Hepatocyte (in vitro differentiated cells): ENCODE measurements around the gene ZNF681. TPM values are rescaled to one million over a fixed set of nuclear protein-coding genes. Genes with fewer than 3 reads are reported as not detected.

Source experiments
- DNase-seq: peaks from one replicate; pipeline ENCODE4 v3.0.0-alpha.2; 2016; ENCODE audit warnings: low spot score
- H2AFZ ChIP-seq: fragments of 200-600 bp; sonication (generic); 2 replicates; pipeline ENCODE4 v1.6.0; 2016; ENCODE audit warnings: antibody characterized with exemption, mild to moderate bottlenecking
- H3K27ac ChIP-seq: fragments of 200-600 bp; sonication (generic); 2 replicates; pipeline ENCODE4 v1.5.1; 2016; ENCODE audit warnings: mild to moderate bottlenecking
- H3K27me3 ChIP-seq: fragments of 200-600 bp; sonication (generic); 2 replicates; pipeline ENCODE4 v1.6.1; 2016
- H3K36me3 ChIP-seq: fragments of 200-600 bp; sonication (generic); replicated peaks from 2 replicates; pipeline ENCODE4 v1.5.1; 2016; ENCODE audit warnings: low read depth; ENCODE audit not compliant: insufficient read depth
- H3K4me1 ChIP-seq: fragments of 200-600 bp; sonication (generic); 2 replicates; pipeline ENCODE4 v1.5.1; 2016; ENCODE audit warnings: mild to moderate bottlenecking, moderate library complexity; ENCODE audit not compliant: insufficient read depth
- H3K4me2 ChIP-seq: fragments of 200-600 bp; sonication (generic); 2 replicates; pipeline ENCODE4 v1.6.0; 2016
- H3K4me3 ChIP-seq: fragments of 200-600 bp; sonication (generic); 2 replicates; pipeline ENCODE4 v1.5.1; 2016; ENCODE audit warnings: mild to moderate bottlenecking
- H3K79me2 ChIP-seq: fragments of 200-600 bp; sonication (generic); 2 replicates; pipeline ENCODE4 v1.6.0; 2017; ENCODE audit warnings: mild to moderate bottlenecking
- H3K9me2 ChIP-seq: fragments of 200-600 bp; sonication (generic); replicated peaks from 2 replicates; pipeline ENCODE4 v1.6.0; 2017; ENCODE audit warnings: mild to moderate bottlenecking; ENCODE audit not compliant: insufficient read depth
- H3K9me3 ChIP-seq: fragments of 200-600 bp; sonication (generic); 2 replicates; pipeline ENCODE4 v1.5.1; 2016; ENCODE audit warnings: low read depth, mild to moderate bottlenecking
- H4K20me1 ChIP-seq: fragments of 200-600 bp; sonication (generic); 2 replicates; pipeline ENCODE4 v1.6.0; 2016; ENCODE audit warnings: mild to moderate bottlenecking; ENCODE audit not compliant: insufficient read depth, poor library complexity, severe bottlenecking
- CTCF ChIP-seq: fragments of 200-600 bp; sonication (generic); IDR thresholded peaks from 2 replicates; pipeline ENCODE4 v1.5.1; 2016; ENCODE audit warnings: antibody characterized with exemption, mild to moderate bottlenecking; ENCODE audit not compliant: poor library complexity
- EZH2 ChIP-seq: fragments of 200-600 bp; sonication (generic); IDR thresholded peaks from 2 replicates; pipeline ENCODE4 v1.6.1; 2016; ENCODE audit warnings: antibody characterized with exemption, mild to moderate bottlenecking, borderline replicate concordance
- EZH2phosphoT487 ChIP-seq: fragments of 200-600 bp; sonication (generic); IDR thresholded peaks from one replicate; pipeline ENCODE4 v1.6.1; 2018; ENCODE audit warnings: antibody characterized with exemption, mild to moderate bottlenecking, low read depth, moderate library complexity; ENCODE audit not compliant: unreplicated experiment, severe bottlenecking
- WGBS: methylation state at CpG from one replicate; pipeline ENCODE4 v1.1.6; 2016; ENCODE audit warnings: low lambda C conversion rate; ENCODE audit errors: missing lambda C conversion rate; 5-methylcytosine and 5-hydroxymethylcytosine counted together
- polyA plus RNA-seq: library from polyadenylated mRNA; unstranded; fragments of >200 nt; fragmentation: Nextera tagmentation; extraction: Ambion mirVana; gene quantifications from 2 replicates; pipeline ENCODE4 v1.2.1, GENCODE V29; 2016
- total RNA-seq: library from RNA; depleted of rRNA; stranded (reverse); fragments of >200 nt; gene quantifications from 2 replicates; pipeline ENCODE4 v1.2.3, GENCODE V29; 2014

The ZNF681 gene
- total and polyA plus RNA-seq, 2 experiments from 2014 or later: 0.74 to 5.9 TPM

- H3K4me2 ChIP-seq: peak overlapping the region; percentile 44
- 70% methylated on average over 1 of the region's 1 CpG for WGBS
- DNase-seq: no peak
- no peak overlapping the region for H2AFZ ChIP-seq
- H3K79me2 ChIP-seq: peaks cover 47% of the 10 kb centered on the region
- H3K4me1 ChIP-seq: no peaks in the 10 kb centered on the region
- H3K9me3 ChIP-seq: peaks cover 7% of the 10 kb centered on the region
- peak overlapping the region; percentile 40 for H3K27ac ChIP-seq
- H3K4me3 ChIP-seq: no peak overlapping the region
- no peaks in the 10 kb centered on the region for H4K20me1 ChIP-seq
- TF ChIP-seq EZH2: no peak
- no peak for TF ChIP-seq CTCF
- TF ChIP-seq EZH2phosphoT487: no peak
- no peaks in the 10 kb centered on the region for H3K36me3 ChIP-seq
- H3K9me2 ChIP-seq: no peaks in the 10 kb centered on the region
- no peaks in the 10 kb centered on the region for H3K27me3 ChIP-seq
These were observed 43.1 kb upstream of the ZNF681 start for GRCh38 chr19:23801803-23802202.

GRCh38 chr19:23800868-23801267 lies 42.2 kb upstream of the ZNF681 start:
- H3K27me3 ChIP-seq: no peaks in the 10 kb centered on the region
- no peak overlapping the region for H3K4me2 ChIP-seq
- H4K20me1 ChIP-seq: no peaks in the 10 kb centered on the region
- DNase-seq: no peak
- peaks cover 14% of the 10 kb centered on the region for H3K9me3 ChIP-seq
- H3K79me2 ChIP-seq: peaks cover 57% of the 10 kb centered on the region
- H3K36me3 ChIP-seq: no peaks in the 10 kb centered on the region
- no peaks in the 10 kb centered on the region for H3K9me2 ChIP-seq
- no peak overlapping the region for H2AFZ ChIP-seq
- H3K4me1 ChIP-seq: no peaks in the 10 kb centered on the region
- TF ChIP-seq CTCF (no peak), EZH2phosphoT487 (no peak), EZH2 (no peak)
- H3K27ac ChIP-seq: no peak overlapping the region
- H3K4me3 ChIP-seq: no peak overlapping the region

GRCh38 chr19:23800271-23800670 lies 41.6 kb upstream of the ZNF681 start:
- no peak overlapping the region for H3K4me2 ChIP-seq
- 97% methylated on average over 3 of the region's 3 CpGs for WGBS
- TF ChIP-seq CTCF: no peak
- TF ChIP-seq EZH2: no peak
- TF ChIP-seq EZH2phosphoT487: no peak
- no peak overlapping the region for H3K27ac ChIP-seq
- no peaks in the 10 kb centered on the region for H3K36me3 ChIP-seq
- no peak overlapping the region for H2AFZ ChIP-seq
- peaks cover 62% of the 10 kb centered on the region for H3K79me2 ChIP-seq
- H3K4me1 ChIP-seq: no peaks in the 10 kb centered on the region
- H4K20me1 ChIP-seq: no peaks in the 10 kb centered on the region
- H3K9me2 ChIP-seq: no peaks in the 10 kb centered on the region
- H3K27me3 ChIP-seq: no peaks in the 10 kb centered on the region
- H3K4me3 ChIP-seq: no peak overlapping the region
- H3K9me3 ChIP-seq: peaks cover 19% of the 10 kb centered on the region
- DNase-seq: no peak

- no peaks in the 10 kb centered on the region for H4K20me1 ChIP-seq
- no peaks in the 10 kb centered on the region for H3K27me3 ChIP-seq
- no peak overlapping the region for H2AFZ ChIP-seq
- H3K36me3 ChIP-seq: no peaks in the 10 kb centered on the region
- TF ChIP-seq EZH2: no peak
- TF ChIP-seq EZH2phosphoT487: no peak
- TF ChIP-seq CTCF: no peak
- peaks cover 19% of the 10 kb centered on the region for H3K9me3 ChIP-seq
- 82% methylated on average over 3 of the region's 5 CpGs for WGBS
- H3K4me3 ChIP-seq: no peak overlapping the region
- no peak for DNase-seq
- no peaks in the 10 kb centered on the region for H3K4me1 ChIP-seq
- no peak overlapping the region for H3K27ac ChIP-seq
- H3K79me2 ChIP-seq: peaks cover 68% of the 10 kb centered on the region
- H3K9me2 ChIP-seq: no peaks in the 10 kb centered on the region
- no peak overlapping the region for H3K4me2 ChIP-seq
These were observed 40.6 kb upstream of the ZNF681 start for GRCh38 chr19:23799321-23799720.
